ENCODE results near the gene MAPKAPK2.
A peak's percentile ranks its signal among the peaks of the same experiment; 100 is the strongest.

MAPKAPK2 gene

DNA sequence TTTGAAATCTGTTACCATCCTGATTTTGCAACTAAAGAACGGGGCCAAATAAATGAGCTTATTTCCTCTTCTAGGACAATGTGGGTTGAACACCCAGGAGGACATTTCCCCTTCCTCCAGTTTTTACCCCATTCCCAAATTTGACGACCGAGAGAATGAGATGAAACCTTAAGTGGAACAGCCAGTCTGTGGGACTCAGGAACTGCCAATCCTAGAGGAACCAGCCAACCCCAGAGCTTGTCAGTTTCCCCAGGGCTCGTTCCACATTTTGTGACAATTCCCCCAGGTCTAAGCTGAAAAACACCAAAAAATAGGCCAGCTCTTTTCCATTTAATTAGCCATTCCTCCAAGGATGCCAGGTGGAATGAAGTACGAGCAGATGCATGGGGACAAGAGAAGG lies 21.3 kb upstream of the MAPKAPK2 start:
- H3K79me2 ChIP-seq (ENCODE audit: insufficient read depth, low read length) = no peaks in the 10 kb centered on the region
- H3F3A ChIP-seq (ENCODE audit: low read depth) = no peaks in the 10 kb centered on the region
- H3K4me1 ChIP-seq (ENCODE audit: insufficient read depth, low read length, poor library complexity, severe bottlenecking) = peaks cover 37% of the 10 kb centered on the region
- H3K4me2 ChIP-seq (ENCODE audit: low read depth, low read length, poor library complexity, severe bottlenecking) = peak overlapping the region; percentile 65
- H3K36me3 ChIP-seq (ENCODE audit: insufficient read depth, low read length) = no peaks in the 10 kb centered on the region
- TF ChIP-seq, protein P1, sequence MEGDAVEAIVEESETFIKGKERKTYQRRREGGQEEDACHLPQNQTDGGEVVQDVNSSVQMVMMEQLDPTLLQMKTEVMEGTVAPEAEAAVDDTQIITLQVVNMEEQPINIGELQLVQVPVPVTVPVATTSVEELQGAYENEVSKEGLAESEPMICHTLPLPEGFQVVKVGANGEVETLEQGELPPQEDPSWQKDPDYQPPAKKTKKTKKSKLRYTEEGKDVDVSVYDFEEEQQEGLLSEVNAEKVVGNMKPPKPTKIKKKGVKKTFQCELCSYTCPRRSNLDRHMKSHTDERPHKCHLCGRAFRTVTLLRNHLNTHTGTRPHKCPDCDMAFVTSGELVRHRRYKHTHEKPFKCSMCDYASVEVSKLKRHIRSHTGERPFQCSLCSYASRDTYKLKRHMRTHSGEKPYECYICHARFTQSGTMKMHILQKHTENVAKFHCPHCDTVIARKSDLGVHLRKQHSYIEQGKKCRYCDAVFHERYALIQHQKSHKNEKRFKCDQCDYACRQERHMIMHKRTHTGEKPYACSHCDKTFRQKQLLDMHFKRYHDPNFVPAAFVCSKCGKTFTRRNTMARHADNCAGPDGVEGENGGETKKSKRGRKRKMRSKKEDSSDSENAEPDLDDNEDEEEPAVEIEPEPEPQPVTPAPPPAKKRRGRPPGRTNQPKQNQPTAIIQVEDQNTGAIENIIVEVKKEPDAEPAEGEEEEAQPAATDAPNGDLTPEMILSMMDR (conservative IDR thresholded peaks at IDR 0.05; ENCODE audit: low read length) = no peak
- no peak for TF ChIP-seq EZH2phosphoT487 (IDR thresholded peaks at IDR 0.05; ENCODE audit: borderline replicate concordance)
- H3K9me2 ChIP-seq (replicated peaks; ENCODE audit: low read depth, low read length) = no peaks in the 10 kb centered on the region
- H3K4me3 ChIP-seq (ENCODE audit: low read length, poor library complexity, severe bottlenecking) = peak overlapping the region; percentile 54
- peak overlapping the region; percentile 51 for H3K9ac ChIP-seq (ENCODE audit: low read depth, low read length, poor library complexity, severe bottlenecking)
- no peaks in the 10 kb centered on the region for H3K9me3 ChIP-seq (ENCODE audit: insufficient read depth, low read depth, low read length)
- H3K27me3 ChIP-seq (ENCODE audit: insufficient read depth, low read length, poor library complexity, severe bottlenecking) = no peaks in the 10 kb centered on the region
- no peaks in the 10 kb centered on the region for H4K20me1 ChIP-seq (ENCODE audit: insufficient read depth, low read length, poor library complexity, severe bottlenecking)
- H2AFZ ChIP-seq (ENCODE audit: low read length) = peak overlapping the region; percentile 79; the same call in 1 of the 2 replicates

DNA sequence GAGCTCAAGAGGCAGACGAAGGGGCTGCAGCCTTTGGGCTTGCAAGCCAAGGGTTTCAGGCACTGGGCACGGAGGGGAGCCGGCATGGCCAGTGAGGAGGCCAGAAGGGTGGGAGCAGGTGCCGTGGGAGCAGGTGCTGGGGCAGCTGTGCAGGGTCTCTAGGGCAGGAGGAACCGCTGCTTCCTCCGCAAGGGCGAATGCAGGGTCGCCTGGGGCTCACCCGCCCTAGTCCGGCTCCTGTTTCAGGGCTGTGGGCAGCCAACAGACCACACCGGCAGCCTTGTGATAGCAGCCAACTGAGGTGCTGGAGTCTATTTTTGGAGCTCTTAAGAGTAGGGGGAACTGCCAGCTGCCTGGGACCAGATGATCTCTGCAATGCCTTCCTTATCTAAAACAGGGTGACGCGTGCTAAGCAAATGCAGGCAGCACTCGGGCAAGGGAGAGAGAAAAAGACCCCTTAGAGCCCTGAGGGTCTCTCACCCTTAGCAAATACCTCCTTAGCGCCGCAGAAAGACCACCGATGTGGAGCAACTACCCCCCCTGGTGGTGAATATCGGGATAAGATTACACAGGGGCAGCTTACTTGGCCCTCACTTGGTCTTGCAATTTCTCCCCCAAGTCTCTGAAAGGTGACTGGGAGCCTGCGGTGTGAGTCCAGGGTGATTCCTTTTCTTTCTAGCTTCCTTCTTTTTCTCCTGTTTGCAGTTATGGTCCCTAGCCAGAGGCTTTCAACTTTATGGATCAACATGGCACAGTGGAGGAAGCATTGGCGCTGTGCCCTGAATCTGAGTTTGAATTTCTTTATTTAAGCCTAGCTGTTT lies 20.7 kb upstream of the MAPKAPK2 start:
- Histone ChIP-seq H2AFZ (ENCODE audit: low read length) (peak overlapping the region; percentile 79), H3K9ac (ENCODE audit: low read depth, low read length, poor library complexity, severe bottlenecking) (peak overlapping the region; percentile 51), H3K4me3 (ENCODE audit: low read length, poor library complexity, severe bottlenecking) (peak overlapping the region; percentile 54)

DNA sequence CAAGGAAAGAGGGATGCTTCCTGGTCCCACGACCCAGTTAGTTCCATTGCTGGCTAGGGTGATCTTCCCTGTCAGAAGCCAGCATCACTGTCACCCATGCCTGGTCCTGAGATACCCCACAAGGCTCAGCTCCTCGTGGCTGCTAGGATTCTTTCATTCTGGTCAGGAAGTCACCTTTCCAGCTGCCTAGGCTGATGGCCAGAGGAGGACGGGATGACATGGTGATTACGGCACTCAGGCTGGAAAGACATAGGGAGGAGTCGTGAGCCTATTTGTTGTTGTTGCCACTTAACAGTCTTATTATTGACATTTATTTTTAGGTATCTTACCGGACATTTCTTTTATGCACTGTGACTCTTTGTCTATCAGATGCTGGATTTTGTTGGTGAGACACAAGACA lies 20.0 kb upstream of the MAPKAPK2 start:
- Histone ChIP-seq H3K9me2 (replicated peaks; ENCODE audit: low read depth, low read length) (no peaks in the 10 kb centered on the region), H3F3A (ENCODE audit: low read depth) (no peaks in the 10 kb centered on the region), H3K9ac (ENCODE audit: low read depth, low read length, poor library complexity, severe bottlenecking) (peak overlapping the region; percentile 51), H3K36me3 (ENCODE audit: insufficient read depth, low read length) (no peaks in the 10 kb centered on the region), H3K27me3 (ENCODE audit: insufficient read depth, low read length, poor library complexity, severe bottlenecking) (no peaks in the 10 kb centered on the region), H4K20me1 (ENCODE audit: insufficient read depth, low read length, poor library complexity, severe bottlenecking) (no peaks in the 10 kb centered on the region), H3K4me3 (ENCODE audit: low read length, poor library complexity, severe bottlenecking) (no peak overlapping the region), H3K9me3 (ENCODE audit: insufficient read depth, low read depth, low read length) (no peaks in the 10 kb centered on the region), H3K4me1 (ENCODE audit: insufficient read depth, low read length, poor library complexity, severe bottlenecking) (peaks cover 31% of the 10 kb centered on the region), H3K79me2 (ENCODE audit: insufficient read depth, low read length) (no peaks in the 10 kb centered on the region), H3K4me2 (ENCODE audit: low read depth, low read length, poor library complexity, severe bottlenecking) (no peak overlapping the region), H2AFZ (ENCODE audit: low read length) (0 out of 2 replicates have a peak overlapping the region, but pooled peaks have one; percentile 79)
- TF ChIP-seq, protein P1 (conservative IDR thresholded peaks at IDR 0.05; ENCODE audit: low read length) = no peak
- no peak for TF ChIP-seq EZH2phosphoT487 (IDR thresholded peaks at IDR 0.05; ENCODE audit: borderline replicate concordance)

More for the DNA sequence above, 20.7 kb upstream of the MAPKAPK2 start:
- Histone ChIP-seq H3K79me2 (ENCODE audit: insufficient read depth, low read length) (no peaks in the 10 kb centered on the region), H3K4me1 (ENCODE audit: insufficient read depth, low read length, poor library complexity, severe bottlenecking) (peaks cover 37% of the 10 kb centered on the region), H4K20me1 (ENCODE audit: insufficient read depth, low read length, poor library complexity, severe bottlenecking) (no peaks in the 10 kb centered on the region), H3K9me3 (ENCODE audit: insufficient read depth, low read depth, low read length) (no peaks in the 10 kb centered on the region), H3K4me2 (ENCODE audit: low read depth, low read length, poor library complexity, severe bottlenecking) (peak overlapping the region; percentile 65), H3F3A (ENCODE audit: low read depth) (no peaks in the 10 kb centered on the region), H3K36me3 (ENCODE audit: insufficient read depth, low read length) (no peaks in the 10 kb centered on the region), H3K27me3 (ENCODE audit: insufficient read depth, low read length, poor library complexity, severe bottlenecking) (no peaks in the 10 kb centered on the region), H3K9me2 (replicated peaks; ENCODE audit: low read depth, low read length) (no peaks in the 10 kb centered on the region)
- no peak for TF ChIP-seq EZH2phosphoT487 (IDR thresholded peaks at IDR 0.05; ENCODE audit: borderline replicate concordance)
- TF ChIP-seq, protein P1 (conservative IDR thresholded peaks at IDR 0.05; ENCODE audit: low read length) = peak; percentile 96

Data from Loucy (cell line).